GM21381 (cell line): ENCODE data around the gene PXMP4.
"Not testable (repeated sequence)": the region's sequence is repeated elsewhere in the genome, so short reads cannot be mapped to it uniquely, and the experiment has no call there.

ENCODE experiments used
- ATAC-seq: cut with Tn5 transposase; IDR thresholded peaks from one replicate; pipeline ENCODE4 v1.9.1; 2021; ENCODE audit warnings: mild to moderate bottlenecking, moderate library complexity; ENCODE audit not compliant: unreplicated experiment

PXMP4 gene

GRCh38 chr20:33704197-33704924 lies 15.7 kb downstream of the PXMP4 start:
- no peak for ATAC-seq

- no peak for ATAC-seq
Measured at GRCh38 chr20:33703498-33704137, 16.5 kb downstream of the PXMP4 start.

GRCh38 chr20:33702861-33703260 lies 17.2 kb downstream of the PXMP4 start:
- ATAC-seq: no peak

- no peak for ATAC-seq
Measured at GRCh38 chr20:33701629-33702450, 18.3 kb downstream of the PXMP4 start.

GRCh38 chr20:33700696-33701441 lies 19.2 kb downstream of the PXMP4 start:
- ATAC-seq: not testable (repeated sequence)

- ATAC-seq: not testable (repeated sequence)
Measured at GRCh38 chr20:33698966-33699365, 21.1 kb downstream of the PXMP4 start.

GRCh38 chr20:33697129-33697528 lies 23.0 kb downstream of the PXMP4 start:
- no peak for ATAC-seq

GRCh38 chr20:33696448-33696847 lies 23.7 kb downstream of the PXMP4 start:
- no peak for ATAC-seq

- ATAC-seq: no peak
Measured at GRCh38 chr20:33694639-33695012, 25.5 kb downstream of the PXMP4 start.

GRCh38 chr20:33693741-33694638 lies 26.1 kb downstream of the PXMP4 start:
- no peak for ATAC-seq

GRCh38 chr20:33693289-33693688 lies 26.8 kb downstream of the PXMP4 start:
- no peak for ATAC-seq

GRCh38 chr20:33689973-33690372 lies 30.1 kb downstream of the PXMP4 start:
- no peak for ATAC-seq

GRCh38 chr20:33689493-33689892 lies 30.6 kb downstream of the PXMP4 start:
- ATAC-seq: no peak

- ATAC-seq: no peak
Measured at GRCh38 chr20:33688938-33689424, 31.1 kb downstream of the PXMP4 start.

- ATAC-seq: no peak
Measured at GRCh38 chr20:33687993-33688937, 31.8 kb downstream of the PXMP4 start.

- ATAC-seq: no peak
Measured at GRCh38 chr20:33687370-33687915, 32.7 kb downstream of the PXMP4 start.

GRCh38 chr20:33686984-33687366 lies 33.1 kb downstream of the PXMP4 start:
- no peak for ATAC-seq
